WTC11 (cell line): ENCODE results near the gene BRCC3. TPM values are rescaled to one million over a fixed set of nuclear protein-coding genes. Genes with fewer than 3 reads are reported as not detected.

Source experiments
- ATAC-seq: fragments of 200-7000 bp; cut with Tn5 transposase; 2 replicates; pipeline ENCODE4 v1.10.0; 2021; ENCODE audit warnings: mild to moderate bottlenecking, moderate library complexity
- CTCF ChIA-PET: fragments of 300-600 bp; sonication (Branson Sonifier 250); formaldehyde crosslinking; loops from one replicate; lab custom pipeline; 2021; ENCODE audit warnings: antibody characterized with exemption; lab: Charles Lee
- POLR2A ChIA-PET: fragments of 350-600 bp; sonication (Branson Sonifier 250); formaldehyde crosslinking; loops from one replicate; lab custom pipeline; 2021; ENCODE audit warnings: antibody characterized with exemption; lab: Charles Lee
- DNase-seq: peaks from one replicate; pipeline ENCODE4 v3.0.0; 2021; ENCODE audit warnings: low spot score
- H3K27ac Mint-ChIP-seq: 2 replicates; pipeline ENCODE4 v1.8.0; 2021; ENCODE audit warnings: mixed read lengths
- H3K27me3 Mint-ChIP-seq: 2 replicates; pipeline ENCODE4 v1.8.0; 2021; ENCODE audit warnings: low read depth, mild to moderate bottlenecking, moderate library complexity, mixed read lengths
- H3K36me3 Mint-ChIP-seq: 2 replicates; pipeline ENCODE4 v1.8.0; 2021; ENCODE audit warnings: mixed read lengths
- H3K4me1 Mint-ChIP-seq: 2 replicates; pipeline ENCODE4 v1.8.0; 2022; ENCODE audit warnings: mixed read lengths
- H3K4me3 Mint-ChIP-seq: 2 replicates; pipeline ENCODE4 v1.8.0; 2021; ENCODE audit warnings: mild to moderate bottlenecking, moderate library complexity, mixed read lengths
- H3K9me3 Mint-ChIP-seq: 2 replicates; pipeline ENCODE4 v1.8.0; 2021; ENCODE audit warnings: mixed read lengths
- ATF3 ChIP-seq: sonication (generic); formaldehyde crosslinking; conservative IDR thresholded peaks from 2 replicates; pipeline ENCODE4 v1.8.1; 2022; ENCODE audit warnings: mild to moderate bottlenecking, missing genetic modification reagents
- CBFB ChIP-seq: sonication (generic); formaldehyde crosslinking; IDR thresholded peaks from 2 replicates; pipeline ENCODE4 v1.8.1; 2022; ENCODE audit warnings: mild to moderate bottlenecking, low read depth, missing genetic modification reagents
- ELF4 ChIP-seq: sonication (generic); formaldehyde crosslinking; IDR thresholded peaks from 2 replicates; pipeline ENCODE4 v1.8.1; 2022; ENCODE audit warnings: low read depth, mild to moderate bottlenecking, moderate library complexity, missing genetic modification reagents
- ETV6 ChIP-seq: sonication (generic); formaldehyde crosslinking; IDR thresholded peaks from 2 replicates; pipeline ENCODE4 v1.8.1; 2022; ENCODE audit warnings: mild to moderate bottlenecking, missing genetic modification reagents
- MYBL2 ChIP-seq: sonication (generic); formaldehyde crosslinking; IDR thresholded peaks from 2 replicates; pipeline ENCODE4 v1.8.1; 2023; ENCODE audit warnings: mild to moderate bottlenecking, moderate library complexity, missing genetic modification reagents
- NFATC4 ChIP-seq: fragments of 250-450 bp; sonication (Bioruptor Pico); IDR thresholded peaks from 2 replicates; pipeline ENCODE4 v1.9.0; 2021; ENCODE audit warnings: mild to moderate bottlenecking
- NR2C2 ChIP-seq: sonication (generic); formaldehyde crosslinking; IDR thresholded peaks from 2 replicates; pipeline ENCODE4 v1.8.0; 2022; ENCODE audit warnings: mild to moderate bottlenecking, missing genetic modification reagents
- PREB ChIP-seq: sonication (generic); formaldehyde crosslinking; IDR thresholded peaks from 2 replicates; pipeline ENCODE4 v1.8.1; 2022; ENCODE audit warnings: mild to moderate bottlenecking, missing genetic modification reagents, moderate library complexity, borderline replicate concordance
- RELA ChIP-seq: sonication (generic); formaldehyde crosslinking; IDR thresholded peaks from 2 replicates; pipeline ENCODE4 v1.8.1; 2022; ENCODE audit warnings: missing genetic modification reagents, mild to moderate bottlenecking, borderline replicate concordance
- RORB ChIP-seq: fragments of 250-450 bp; sonication (Bioruptor Pico); IDR thresholded peaks from 2 replicates; pipeline ENCODE4 v1.9.0; 2021; ENCODE audit warnings: mild to moderate bottlenecking
- SP1 ChIP-seq: sonication (generic); formaldehyde crosslinking; conservative IDR thresholded peaks from 2 replicates; pipeline ENCODE4 v1.8.1; 2022; ENCODE audit warnings: missing genetic modification reagents
- STAT6 ChIP-seq: sonication (generic); formaldehyde crosslinking; conservative IDR thresholded peaks from 2 replicates; pipeline ENCODE4 v1.8.1; 2023; ENCODE audit warnings: mild to moderate bottlenecking, low read depth, missing genetic modification reagents, moderate library complexity
- ZNF121 ChIP-seq: sonication (generic); formaldehyde crosslinking; IDR thresholded peaks from 2 replicates; pipeline ENCODE4 v1.8.0; 2023; ENCODE audit warnings: missing genetic modification reagents
- ZNF671 ChIP-seq: fragments of 250-450 bp; sonication (Bioruptor Pico); IDR thresholded peaks from 2 replicates; pipeline ENCODE4 v1.8.0; 2021; ENCODE audit warnings: mild to moderate bottlenecking
- total RNA-seq: library from RNA; stranded (reverse); gene quantifications from 3 replicates; pipeline ENCODE4 v1.2.3, GENCODE V29; 2021
- TF ChIP-seq, protein P1 (sequence below): sonication (generic); formaldehyde crosslinking; IDR thresholded peaks from 2 replicates; pipeline ENCODE4 v1.8.1; 2023; ENCODE audit warnings: mild to moderate bottlenecking, missing genetic modification reagents
- TF ChIP-seq, protein P2 (sequence below): fragments of 200-600 bp; IDR thresholded peaks from 2 replicates; pipeline ENCODE4 v1.8.0; 2022; ENCODE audit warnings: antibody characterized with exemption
- TF ChIP-seq, protein P3 (sequence below): sonication (generic); formaldehyde crosslinking; IDR thresholded peaks from 2 replicates; pipeline ENCODE4 v1.8.1; 2023; ENCODE audit warnings: mild to moderate bottlenecking, missing genetic modification reagents, moderate library complexity

Gene BRCC3
- total RNA-seq, 1 experiment from 2014 or later: 19.6 TPM

DNA sequence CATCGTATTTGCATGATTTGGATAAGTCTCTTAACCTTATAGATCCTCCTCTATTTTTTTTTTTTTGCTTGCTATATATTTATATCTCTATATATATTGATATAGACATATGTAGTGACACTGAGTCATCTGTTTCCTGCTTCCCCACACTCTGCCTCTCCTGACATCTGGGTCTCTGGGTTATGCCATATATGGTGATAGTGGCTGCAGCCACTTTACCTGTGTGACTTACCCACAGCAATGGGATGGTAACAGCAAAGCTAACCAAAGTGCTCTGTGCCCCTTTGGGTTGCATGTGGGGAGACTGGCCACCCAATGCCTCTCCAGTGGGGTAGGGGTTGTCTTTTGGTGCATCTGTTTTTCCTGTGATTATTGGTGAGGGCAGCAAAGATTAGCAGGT, 14.8 kb upstream of the BRCC3 start:
- peak overlapping the region; percentile 49; the same call in 1 of the 2 replicates for H3K27ac Mint-ChIP-seq
- no peaks in the 10 kb centered on the region for H3K9me3 Mint-ChIP-seq
- DNase-seq (no peak), ATAC-seq (no peak)
- CTCF ChIA-PET: interaction anchor here (0.6 to 2.2 kb wide), 3 partner anchors 7 to 138 kb away, joined by 3 to 7 read pairs (median 7); no protein-coding TSS in a partner anchor
- POLR2A ChIA-PET: no interaction called here
- H3K4me1 Mint-ChIP-seq: peaks cover 4% of the 10 kb centered on the region; the same call in 1 of the 2 replicates
- no peak overlapping the region for H3K4me3 Mint-ChIP-seq
- TF ChIP-seq RELA (CRISPR knock-in tag) (no peak), CBFB (CRISPR knock-in tag) (no peak), PREB (no peak), MYBL2 (CRISPR knock-in tag) (no peak), ETV6 (no peak), STAT6 (CRISPR knock-in tag) (no peak)
- TF ChIP-seq, protein P1, sequence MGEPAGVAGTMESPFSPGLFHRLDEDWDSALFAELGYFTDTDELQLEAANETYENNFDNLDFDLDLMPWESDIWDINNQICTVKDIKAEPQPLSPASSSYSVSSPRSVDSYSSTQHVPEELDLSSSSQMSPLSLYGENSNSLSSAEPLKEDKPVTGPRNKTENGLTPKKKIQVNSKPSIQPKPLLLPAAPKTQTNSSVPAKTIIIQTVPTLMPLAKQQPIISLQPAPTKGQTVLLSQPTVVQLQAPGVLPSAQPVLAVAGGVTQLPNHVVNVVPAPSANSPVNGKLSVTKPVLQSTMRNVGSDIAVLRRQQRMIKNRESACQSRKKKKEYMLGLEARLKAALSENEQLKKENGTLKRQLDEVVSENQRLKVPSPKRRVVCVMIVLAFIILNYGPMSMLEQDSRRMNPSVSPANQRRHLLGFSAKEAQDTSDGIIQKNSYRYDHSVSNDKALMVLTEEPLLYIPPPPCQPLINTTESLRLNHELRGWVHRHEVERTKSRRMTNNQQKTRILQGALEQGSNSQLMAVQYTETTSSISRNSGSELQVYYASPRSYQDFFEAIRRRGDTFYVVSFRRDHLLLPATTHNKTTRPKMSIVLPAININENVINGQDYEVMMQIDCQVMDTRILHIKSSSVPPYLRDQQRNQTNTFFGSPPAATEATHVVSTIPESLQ (CRISPR knock-in tag): no peak
- H3K27me3 Mint-ChIP-seq: no peaks in the 10 kb centered on the region
- H3K36me3 Mint-ChIP-seq: peaks cover 2% of the 10 kb centered on the region; the same call in 1 of the 2 replicates

- Mint-ChIP-seq H3K4me1 (peaks cover 4% of the 10 kb centered on the region; the same call in 1 of the 2 replicates), H3K36me3 (peaks cover 2% of the 10 kb centered on the region; the same call in 1 of the 2 replicates), H3K27ac (peak overlapping the region; percentile 49), H3K27me3 (no peaks in the 10 kb centered on the region), H3K9me3 (no peaks in the 10 kb centered on the region), H3K4me3 (peak overlapping the region; percentile 29)
- ATAC-seq: peak; percentile 98
- DNase-seq: peak; percentile 66
- ChIA-PET POLR2A (no interaction called here), CTCF (interaction anchor here (0.6 to 2.2 kb wide), 3 partner anchors 8 to 139 kb away, joined by 3 to 7 read pairs (median 7); no protein-coding TSS in a partner anchor)
- no peak for TF ChIP-seq NFATC4 (CRISPR knock-in tag)
- TF ChIP-seq, protein P2, sequence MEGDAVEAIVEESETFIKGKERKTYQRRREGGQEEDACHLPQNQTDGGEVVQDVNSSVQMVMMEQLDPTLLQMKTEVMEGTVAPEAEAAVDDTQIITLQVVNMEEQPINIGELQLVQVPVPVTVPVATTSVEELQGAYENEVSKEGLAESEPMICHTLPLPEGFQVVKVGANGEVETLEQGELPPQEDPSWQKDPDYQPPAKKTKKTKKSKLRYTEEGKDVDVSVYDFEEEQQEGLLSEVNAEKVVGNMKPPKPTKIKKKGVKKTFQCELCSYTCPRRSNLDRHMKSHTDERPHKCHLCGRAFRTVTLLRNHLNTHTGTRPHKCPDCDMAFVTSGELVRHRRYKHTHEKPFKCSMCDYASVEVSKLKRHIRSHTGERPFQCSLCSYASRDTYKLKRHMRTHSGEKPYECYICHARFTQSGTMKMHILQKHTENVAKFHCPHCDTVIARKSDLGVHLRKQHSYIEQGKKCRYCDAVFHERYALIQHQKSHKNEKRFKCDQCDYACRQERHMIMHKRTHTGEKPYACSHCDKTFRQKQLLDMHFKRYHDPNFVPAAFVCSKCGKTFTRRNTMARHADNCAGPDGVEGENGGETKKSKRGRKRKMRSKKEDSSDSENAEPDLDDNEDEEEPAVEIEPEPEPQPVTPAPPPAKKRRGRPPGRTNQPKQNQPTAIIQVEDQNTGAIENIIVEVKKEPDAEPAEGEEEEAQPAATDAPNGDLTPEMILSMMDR: peak; percentile 56; the same call in 1 of the 2 replicates
Measured at GRCh38 chrX:155056877-155057792, 14.2 kb upstream of the BRCC3 start.

GRCh38 chrX:155061760-155062159, 9.5 kb upstream of the BRCC3 start:
- CTCF ChIA-PET: interaction anchor here (1.3 kb wide), 1 partner anchor 144 kb away, joined by 3 read pairs; no protein-coding TSS in a partner anchor
- DNase-seq (no peak), ATAC-seq (no peak)
- Mint-ChIP-seq H3K27ac (no peak overlapping the region), H3K9me3 (no peaks in the 10 kb centered on the region), H3K27me3 (no peaks in the 10 kb centered on the region), H3K36me3 (peaks cover 2% of the 10 kb centered on the region; the same call in 1 of the 2 replicates), H3K4me1 (peaks cover 4% of the 10 kb centered on the region; the same call in 1 of the 2 replicates), H3K4me3 (no peak overlapping the region)
- POLR2A ChIA-PET: no interaction called here
- no peak for TF ChIP-seq ATF3 (CRISPR knock-in tag)
- TF ChIP-seq RORB (CRISPR knock-in tag): no peak
- TF ChIP-seq SP1 (CRISPR knock-in tag): no peak
- TF ChIP-seq, protein P3, sequence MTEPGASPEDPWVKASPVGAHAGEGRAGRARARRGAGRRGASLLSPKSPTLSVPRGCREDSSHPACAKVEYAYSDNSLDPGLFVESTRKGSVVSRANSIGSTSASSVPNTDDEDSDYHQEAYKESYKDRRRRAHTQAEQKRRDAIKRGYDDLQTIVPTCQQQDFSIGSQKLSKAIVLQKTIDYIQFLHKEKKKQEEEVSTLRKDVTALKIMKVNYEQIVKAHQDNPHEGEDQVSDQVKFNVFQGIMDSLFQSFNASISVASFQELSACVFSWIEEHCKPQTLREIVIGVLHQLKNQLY: no peak
- no peak for TF ChIP-seq ELF4 (CRISPR knock-in tag)
- no peak for TF ChIP-seq ZNF671 (CRISPR knock-in tag)
- no peak for TF ChIP-seq ZNF121 (CRISPR knock-in tag)
- TF ChIP-seq, protein P1 (CRISPR knock-in tag): no peak
- no peak for TF ChIP-seq NR2C2 (CRISPR knock-in tag)
